ENCODE data around the gene NRIP1.
A peak's percentile ranks its signal among the peaks of the same experiment; 100 is the strongest.

Gene NRIP1

GRCh38 chr21:15015622-15016471 is 49.0 kb downstream of the NRIP1 start:
- no peak overlapping the region for H3K27ac ChIP-seq (ENCODE audit: low read depth, low read length)
- no peaks in the 10 kb centered on the region for H3K4me1 ChIP-seq (ENCODE audit: control insufficient read depth in 1 of 2, insufficient read depth in 2 of 2, low read length in 2 of 2)
- WGBS (ENCODE audit: extremely low coverage, insufficient coverage, insufficient read length), result no CpG with 5 or more reads among the region's 5 CpGs
- no peak overlapping the region for H3K4me2 ChIP-seq (ENCODE audit: low read length)
- no peak overlapping the region for H3K18ac ChIP-seq (ENCODE audit: low read length)
- H4K12ac ChIP-seq (ENCODE audit: low read depth, low read length), result no peak overlapping the region
- no peaks in the 10 kb centered on the region for H3K36me3 ChIP-seq (ENCODE audit: control insufficient read depth in 1 of 2, insufficient read depth in 2 of 2, low read length in 2 of 2)
- H3K4ac ChIP-seq (ENCODE audit: low read depth, low read length), result peak overlapping the region; percentile 75
- H3K9me3 ChIP-seq (ENCODE audit: insufficient read depth, low read depth, low read length), result no peaks in the 10 kb centered on the region
- H3K9ac ChIP-seq (ENCODE audit: low read length), result no peak overlapping the region
- H2BK120ac ChIP-seq (ENCODE audit: insufficient read depth, low read length, poor library complexity), result no peak overlapping the region
- H4K91ac ChIP-seq (ENCODE audit: low read depth, low read length), result no peak overlapping the region
- H2AFZ ChIP-seq (ENCODE audit: insufficient read depth, low read length, poor library complexity), result no peak overlapping the region
- no peaks in the 10 kb centered on the region for H3K79me1 ChIP-seq (ENCODE audit: low read length)
- no peak overlapping the region for H3K14ac ChIP-seq (ENCODE audit: low read length)
- H2BK12ac ChIP-seq (ENCODE audit: low read length), result no peak overlapping the region
- H2BK5ac ChIP-seq (ENCODE audit: low read depth, low read length, poor library complexity), result no peak overlapping the region
- H3K4me3 ChIP-seq (ENCODE audit: low read depth, low read length), result no peak overlapping the region
- peak; percentile 75 to 76 for DNase-seq
- H2AK5ac ChIP-seq (ENCODE audit: low read length), result no peak overlapping the region
- no peak overlapping the region for H4K8ac ChIP-seq (ENCODE audit: low read depth, low read length)
- H3K27me3 ChIP-seq (ENCODE audit: insufficient read depth, low read length), result no peaks in the 10 kb centered on the region
- H3K79me2 ChIP-seq (ENCODE audit: control insufficient read depth, insufficient read depth, low read length, poor library complexity), result peaks cover 2% of the 10 kb centered on the region
- H3K23ac ChIP-seq (ENCODE audit: low read length), result no peak overlapping the region

DNA sequence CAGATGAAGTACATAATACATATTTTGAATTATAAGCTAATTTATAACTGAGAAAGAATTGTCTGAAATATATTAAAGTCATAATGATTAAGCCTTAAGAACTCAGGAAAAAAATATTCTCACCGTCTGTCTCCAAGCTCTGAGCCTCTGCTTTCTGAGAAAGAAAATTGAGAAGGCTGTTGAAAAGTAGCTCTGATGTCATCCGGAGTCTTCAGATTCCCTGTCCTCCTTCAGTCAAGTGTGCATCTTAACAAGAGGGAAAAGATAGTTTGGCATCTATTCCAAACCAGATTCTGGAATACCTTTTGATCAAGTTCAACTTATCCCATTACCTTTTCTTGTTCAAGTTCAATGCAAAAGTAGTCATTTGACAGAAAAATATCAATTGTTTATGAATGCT is 50.6 kb downstream of the NRIP1 start:
- no peaks in the 10 kb centered on the region for H3K4me1 ChIP-seq (ENCODE audit: control insufficient read depth in 1 of 2, insufficient read depth in 2 of 2, low read length in 2 of 2)
- no peak overlapping the region for H3K4ac ChIP-seq (ENCODE audit: low read depth, low read length)
- DNase-seq, result no peak

DNA sequence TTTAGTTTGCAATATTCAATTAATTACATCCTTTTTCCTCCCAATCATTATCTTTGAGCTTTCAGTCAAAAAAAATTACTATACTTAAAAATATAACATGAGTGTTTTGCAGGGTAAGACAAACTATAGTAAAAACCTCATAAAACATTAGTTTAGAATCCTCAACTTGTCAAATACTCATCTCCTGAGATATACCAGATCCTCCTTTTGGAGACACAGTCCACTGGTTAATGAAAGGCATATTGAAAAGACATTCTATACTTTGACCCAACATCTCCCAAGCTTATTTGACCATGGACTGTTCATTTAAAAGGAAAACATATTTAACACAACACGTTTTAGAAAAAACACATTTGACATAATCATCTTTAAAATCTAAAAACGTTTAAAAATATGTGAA is 52.8 kb downstream of the NRIP1 start:
- H2BK5ac ChIP-seq (ENCODE audit: low read depth, low read length, poor library complexity), result no peak overlapping the region
- H3K14ac ChIP-seq (ENCODE audit: low read length), result no peak overlapping the region
- no peaks in the 10 kb centered on the region for H3K79me1 ChIP-seq (ENCODE audit: low read length)
- H2AFZ ChIP-seq (ENCODE audit: insufficient read depth, low read length, poor library complexity), result no peak overlapping the region
- H3K27ac ChIP-seq (ENCODE audit: low read depth, low read length), result no peak overlapping the region
- H2BK12ac ChIP-seq (ENCODE audit: low read length), result no peak overlapping the region
- no peak overlapping the region for H4K8ac ChIP-seq (ENCODE audit: low read depth, low read length)
- H3K27me3 ChIP-seq (ENCODE audit: insufficient read depth, low read length), result no peaks in the 10 kb centered on the region
- H3K36me3 ChIP-seq (ENCODE audit: control insufficient read depth in 1 of 2, insufficient read depth in 2 of 2, low read length in 2 of 2), result peaks cover 0 to 2% of the 10 kb centered on the region in 2 experiments
- H2AK5ac ChIP-seq (ENCODE audit: low read length), result no peak overlapping the region
- no peaks in the 10 kb centered on the region for H3K9me3 ChIP-seq (ENCODE audit: insufficient read depth, low read depth, low read length)
- H3K4me3 ChIP-seq (ENCODE audit: low read depth, low read length), result no peak overlapping the region
- H3K4me1 ChIP-seq (ENCODE audit: control insufficient read depth in 1 of 2, insufficient read depth in 2 of 2, low read length in 2 of 2), result no peaks in the 10 kb centered on the region
- no peak overlapping the region for H3K4me2 ChIP-seq (ENCODE audit: low read length)
- H3K4ac ChIP-seq (ENCODE audit: low read depth, low read length), result no peak overlapping the region
- no peak overlapping the region for H4K91ac ChIP-seq (ENCODE audit: low read depth, low read length)
- H3K79me2 ChIP-seq (ENCODE audit: control insufficient read depth, insufficient read depth, low read length, poor library complexity), result peaks cover 3% of the 10 kb centered on the region
- H2BK120ac ChIP-seq (ENCODE audit: insufficient read depth, low read length, poor library complexity), result no peak overlapping the region
- no peak overlapping the region for H3K18ac ChIP-seq (ENCODE audit: low read length)
- H3K9ac ChIP-seq (ENCODE audit: low read length), result no peak overlapping the region
- WGBS (ENCODE audit: extremely low coverage, insufficient coverage, insufficient read length), result no CpG with 5 or more reads among the region's 2 CpGs
- H4K12ac ChIP-seq (ENCODE audit: low read depth, low read length), result no peak overlapping the region
- no peak overlapping the region for H3K23ac ChIP-seq (ENCODE audit: low read length)
- DNase-seq, result no peak

More for the DNA sequence above, 50.6 kb downstream of the NRIP1 start:
- Histone ChIP-seq H3K27me3 (ENCODE audit: insufficient read depth, low read length) (no peaks in the 10 kb centered on the region), H3K23ac (ENCODE audit: low read length) (no peak overlapping the region), H2AK5ac (ENCODE audit: low read length) (no peak overlapping the region), H3K4me3 (ENCODE audit: low read depth, low read length) (no peak overlapping the region), H2BK12ac (ENCODE audit: low read length) (no peak overlapping the region), H3K9me3 (ENCODE audit: insufficient read depth, low read depth, low read length) (no peaks in the 10 kb centered on the region), H4K8ac (ENCODE audit: low read depth, low read length) (no peak overlapping the region), H3K18ac (ENCODE audit: low read length) (no peak overlapping the region), H3K9ac (ENCODE audit: low read length) (no peak overlapping the region), H3K79me1 (ENCODE audit: low read length) (no peaks in the 10 kb centered on the region), H4K91ac (ENCODE audit: low read depth, low read length) (no peak overlapping the region), H4K12ac (ENCODE audit: low read depth, low read length) (no peak overlapping the region), H2BK5ac (ENCODE audit: low read depth, low read length, poor library complexity) (no peak overlapping the region), H3K27ac (ENCODE audit: low read depth, low read length) (no peak overlapping the region), H2AFZ (ENCODE audit: insufficient read depth, low read length, poor library complexity) (no peak overlapping the region), H3K4me2 (ENCODE audit: low read length) (no peak overlapping the region), H3K14ac (ENCODE audit: low read length) (no peak overlapping the region), H2BK120ac (ENCODE audit: insufficient read depth, low read length, poor library complexity) (no peak overlapping the region), H3K79me2 (ENCODE audit: control insufficient read depth, insufficient read depth, low read length, poor library complexity) (no peaks in the 10 kb centered on the region), H3K36me3 (ENCODE audit: control insufficient read depth in 1 of 2, insufficient read depth in 2 of 2, low read length in 2 of 2) (peaks cover 0 to 2% of the 10 kb centered on the region in 2 experiments)
- WGBS (ENCODE audit: extremely low coverage, insufficient coverage, insufficient read length), result no CpG with 5 or more reads among the region's 2 CpGs

DNA sequence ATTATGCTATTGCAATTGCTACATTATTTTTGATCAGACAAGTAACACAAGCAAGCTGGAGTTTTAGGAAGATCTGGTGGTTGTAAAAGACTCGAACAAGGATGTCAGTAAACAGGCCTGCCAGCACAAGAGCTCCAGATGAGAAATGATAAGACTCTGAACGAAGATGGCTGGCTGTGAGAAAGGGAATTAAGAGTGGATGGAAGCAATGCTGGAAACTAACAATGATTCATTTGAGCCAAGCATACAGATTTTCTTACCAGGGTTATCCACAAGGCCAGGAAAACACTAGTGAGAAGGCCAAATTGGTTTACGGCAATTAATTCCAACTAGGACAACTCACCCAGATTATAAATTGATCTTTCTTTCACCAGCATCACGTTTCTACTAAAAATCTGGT is 54.2 kb downstream of the NRIP1 start:
- H3K79me1 ChIP-seq (ENCODE audit: low read length), result no peaks in the 10 kb centered on the region
- H2BK120ac ChIP-seq (ENCODE audit: insufficient read depth, low read length, poor library complexity), result no peak overlapping the region
- no peak overlapping the region for H2BK5ac ChIP-seq (ENCODE audit: low read depth, low read length, poor library complexity)
- peaks cover 3% of the 10 kb centered on the region for H3K79me2 ChIP-seq (ENCODE audit: control insufficient read depth, insufficient read depth, low read length, poor library complexity)
- WGBS (ENCODE audit: extremely low coverage, insufficient coverage, insufficient read length), result no CpG with 5 or more reads among the region's 4 CpGs
- H3K14ac ChIP-seq (ENCODE audit: low read length), result no peak overlapping the region
- H3K4me3 ChIP-seq (ENCODE audit: low read depth, low read length), result no peak overlapping the region
- H3K4me2 ChIP-seq (ENCODE audit: low read length), result no peak overlapping the region
- H3K23ac ChIP-seq (ENCODE audit: low read length), result no peak overlapping the region
- no peak overlapping the region for H2AFZ ChIP-seq (ENCODE audit: insufficient read depth, low read length, poor library complexity)
- no peak overlapping the region for H4K12ac ChIP-seq (ENCODE audit: low read depth, low read length)
- H3K9ac ChIP-seq (ENCODE audit: low read length), result no peak overlapping the region
- H3K27me3 ChIP-seq (ENCODE audit: insufficient read depth, low read length), result no peaks in the 10 kb centered on the region
- H3K9me3 ChIP-seq (ENCODE audit: insufficient read depth, low read depth, low read length), result no peaks in the 10 kb centered on the region
- no peak overlapping the region for H3K4ac ChIP-seq (ENCODE audit: low read depth, low read length)
- DNase-seq, result peak in 1 of 2 donors; percentile 36
- H3K18ac ChIP-seq (ENCODE audit: low read length), result no peak overlapping the region
- H3K4me1 ChIP-seq (ENCODE audit: control insufficient read depth in 1 of 2, insufficient read depth in 2 of 2, low read length in 2 of 2), result no peaks in the 10 kb centered on the region
- peak overlapping the region; percentile 56 for H3K27ac ChIP-seq (ENCODE audit: low read depth, low read length)
- no peak overlapping the region for H2AK5ac ChIP-seq (ENCODE audit: low read length)
- peaks cover 0 to 2% of the 10 kb centered on the region in 2 experiments for H3K36me3 ChIP-seq (ENCODE audit: control insufficient read depth in 1 of 2, insufficient read depth in 2 of 2, low read length in 2 of 2)
- no peak overlapping the region for H4K91ac ChIP-seq (ENCODE audit: low read depth, low read length)
- no peak overlapping the region for H4K8ac ChIP-seq (ENCODE audit: low read depth, low read length)
- no peak overlapping the region for H2BK12ac ChIP-seq (ENCODE audit: low read length)

Data from trophoblast cell (in vitro differentiated cells and primary cell).